Natural killer cell treated with Interleukin-12 subunit alpha and Interleukin-12 subunit beta and Interleukin-15 and Interleukin-18, amount 100 ng/mL, for 72 hours (primary cell): ENCODE data around the gene G6PC3. TPM values are rescaled to one million over a fixed set of nuclear protein-coding genes. Genes with fewer than 3 reads are reported as not detected.

ENCODE experiments used
- ATAC-seq, 2 donors: fragments of 150-1000 bp; cut with Tn5 transposase in 1 of 2; sonication (Bioruptor Pico), chemical (Tn5 transposase) in 1 of 2; 2 replicates each; pipeline ENCODE4 v1.10.0; 2021
- DNase-seq: peaks from one replicate; pipeline ENCODE4 v3.0.0; 2022; ENCODE audit warnings: low spot score
- H3K27ac Mint-ChIP-seq, 2 donors: 1 replicate in 1 of 2; 2 replicates in 1 of 2; pipeline ENCODE4 v1.8.0; 2022; ENCODE audit warnings: mixed read lengths in 2 of 2, mild to moderate bottlenecking in 1 of 2, moderate library complexity in 1 of 2
- H3K27me3 Mint-ChIP-seq, 2 donors: 1 replicate in 1 of 2; 2 replicates in 1 of 2; pipeline ENCODE4 v1.8.0; 2022; ENCODE audit warnings: mixed read lengths in 2 of 2
- H3K36me3 Mint-ChIP-seq: one replicate; pipeline ENCODE4 v1.8.0; 2022; ENCODE audit warnings: mixed read lengths
- H3K4me1 Mint-ChIP-seq, 2 donors: 1 replicate in 1 of 2; 2 replicates in 1 of 2; pipeline ENCODE4 v1.8.0; 2022; ENCODE audit warnings: low read depth in 2 of 2, mixed read lengths in 2 of 2, mild to moderate bottlenecking in 1 of 2
- H3K4me3 Mint-ChIP-seq: one replicate; pipeline ENCODE4 v1.8.0; 2022; ENCODE audit warnings: mixed read lengths
- H3K9me3 Mint-ChIP-seq: 2 replicates; pipeline ENCODE4 v1.8.0; 2022; ENCODE audit warnings: mixed read lengths
- total RNA-seq, 2 donors: library from RNA; stranded (reverse); gene quantifications; one replicate each; pipeline ENCODE4 v1.2.3, GENCODE V29; 2022

G6PC3 gene
- total RNA-seq, 2 donors from 2014 or later = 24.6 to 26.8 TPM

- Mint-ChIP-seq H3K4me1 (no peaks in the 10 kb centered on the region), H3K27me3 (no peaks in the 10 kb centered on the region), H3K9me3 (no peaks in the 10 kb centered on the region), H3K4me3 (no peak overlapping the region), H3K27ac (no peak overlapping the region), H3K36me3 (no peaks in the 10 kb centered on the region)
- ATAC-seq (no peak), DNase-seq (no peak)
Observed at GRCh38 chr17:44083250-44083849, 12.8 kb downstream of the G6PC3 start.

GRCh38 chr17:44084131-44084538 lies 13.6 kb downstream of the G6PC3 start:
- H3K27me3 Mint-ChIP-seq = no peaks in the 10 kb centered on the region
- H3K9me3 Mint-ChIP-seq = no peaks in the 10 kb centered on the region
- no peak overlapping the region for H3K27ac Mint-ChIP-seq
- DNase-seq (no peak), ATAC-seq (peak in 1 of 2 donors; percentile 4)
- no peak overlapping the region for H3K4me3 Mint-ChIP-seq
- H3K36me3 Mint-ChIP-seq = no peaks in the 10 kb centered on the region
- no peaks in the 10 kb centered on the region for H3K4me1 Mint-ChIP-seq

GRCh38 chr17:44084921-44085320 lies 14.4 kb downstream of the G6PC3 start:
- H3K27ac Mint-ChIP-seq = no peak overlapping the region

GRCh38 chr17:44085908-44086307 lies 15.4 kb downstream of the G6PC3 start:
- H3K27me3 Mint-ChIP-seq = no peaks in the 10 kb centered on the region
- no peaks in the 10 kb centered on the region for H3K36me3 Mint-ChIP-seq
- no peak overlapping the region for H3K4me3 Mint-ChIP-seq
- H3K27ac Mint-ChIP-seq = no peak overlapping the region
- DNase-seq (no peak), ATAC-seq (no peak)
- H3K9me3 Mint-ChIP-seq = no peaks in the 10 kb centered on the region
- H3K4me1 Mint-ChIP-seq = no peaks in the 10 kb centered on the region

More at GRCh38 chr17:44084921-44085320, 14.4 kb downstream of the G6PC3 start:
- H3K27me3 Mint-ChIP-seq = no peaks in the 10 kb centered on the region
- ATAC-seq (no peak), DNase-seq (no peak)
- H3K4me3 Mint-ChIP-seq = no peak overlapping the region
- no peaks in the 10 kb centered on the region for H3K4me1 Mint-ChIP-seq
- H3K9me3 Mint-ChIP-seq = no peaks in the 10 kb centered on the region
- H3K36me3 Mint-ChIP-seq = no peaks in the 10 kb centered on the region

GRCh38 chr17:44086364-44087311 lies 16.1 kb downstream of the G6PC3 start:
- H3K36me3 Mint-ChIP-seq = no peaks in the 10 kb centered on the region
- H3K4me3 Mint-ChIP-seq = no peak overlapping the region
- H3K9me3 Mint-ChIP-seq = no peaks in the 10 kb centered on the region
- DNase-seq (no peak), ATAC-seq (peak; percentile 11 to 63)
- H3K4me1 Mint-ChIP-seq = no peaks in the 10 kb centered on the region
- no peak overlapping the region for H3K27ac Mint-ChIP-seq
- H3K27me3 Mint-ChIP-seq = no peaks in the 10 kb centered on the region

DNA sequence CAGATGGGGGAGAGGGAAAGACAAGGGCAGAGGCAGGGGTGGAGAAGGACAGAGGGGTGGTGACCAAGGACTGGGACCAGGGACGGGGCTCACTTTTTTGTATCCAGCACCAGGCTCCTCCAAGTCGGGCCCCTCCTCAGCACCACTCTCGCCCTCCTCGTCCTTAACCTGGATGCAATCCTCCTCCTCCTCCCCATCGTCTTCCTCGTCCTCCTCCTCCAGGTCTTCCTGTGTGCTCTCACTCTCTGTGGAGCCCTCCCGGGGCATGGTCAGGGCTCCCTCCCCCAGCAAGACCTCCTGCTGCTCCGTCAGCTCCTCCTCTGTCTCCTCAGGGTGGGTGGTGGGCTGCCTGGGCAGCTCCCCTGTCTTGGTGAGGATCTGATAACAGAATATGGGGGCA lies 16.8 kb downstream of the G6PC3 start:
- no peak for DNase-seq
- Mint-ChIP-seq H3K36me3 (no peaks in the 10 kb centered on the region), H3K9me3 (no peaks in the 10 kb centered on the region), H3K4me1 (no peaks in the 10 kb centered on the region), H3K4me3 (no peak overlapping the region), H3K27me3 (no peaks in the 10 kb centered on the region), H3K27ac (no peak overlapping the region)
- peak in 1 of 2 donors; percentile 2 for ATAC-seq

GRCh38 chr17:44088254-44088653 lies 17.7 kb downstream of the G6PC3 start:
- Mint-ChIP-seq H3K36me3 (no peaks in the 10 kb centered on the region), H3K4me1 (no peaks in the 10 kb centered on the region), H3K27ac (no peak overlapping the region), H3K9me3 (no peaks in the 10 kb centered on the region), H3K4me3 (no peak overlapping the region), H3K27me3 (no peaks in the 10 kb centered on the region)
- ATAC-seq (no peak), DNase-seq (no peak)

DNA sequence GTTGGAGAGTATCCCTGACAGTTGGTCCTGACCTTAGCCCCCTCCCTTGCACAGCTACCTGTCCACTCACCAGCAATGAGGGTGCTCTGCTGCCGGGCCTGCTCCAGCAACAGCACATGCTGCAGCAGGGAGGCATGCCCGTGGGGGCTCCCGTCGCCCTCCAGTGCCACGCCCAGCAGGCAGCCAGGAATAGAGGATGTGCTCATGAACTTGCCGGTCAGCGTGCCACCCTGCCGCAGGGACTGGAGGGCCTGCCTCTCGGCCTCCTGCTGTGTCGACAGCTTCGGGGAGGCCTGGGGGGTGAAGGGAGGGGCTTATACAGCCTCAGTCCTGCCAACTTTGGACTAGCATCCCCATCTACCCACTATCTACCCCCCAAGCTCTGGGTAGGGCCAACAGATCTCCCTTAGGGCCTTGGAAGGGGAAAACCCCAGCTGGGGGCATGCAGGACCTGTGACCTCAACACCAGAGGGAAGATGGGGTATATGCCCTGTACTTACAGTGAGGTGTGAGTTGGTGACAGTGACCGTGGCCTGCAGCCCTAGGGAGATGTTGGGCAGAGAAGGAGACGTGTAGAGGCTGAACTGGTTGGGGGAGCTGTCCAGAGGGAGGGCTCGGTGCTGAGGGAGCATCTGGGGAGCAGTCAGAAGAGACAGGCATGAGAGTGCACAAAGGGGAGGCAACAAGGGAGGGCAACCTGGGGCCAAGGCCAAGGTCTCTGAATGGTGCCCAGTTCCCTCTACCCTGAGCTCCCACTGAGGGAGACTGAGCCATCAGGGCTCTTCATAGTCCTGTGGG lies 20.9 kb downstream of the G6PC3 start:
- no peaks in the 10 kb centered on the region for H3K9me3 Mint-ChIP-seq
- H3K27ac Mint-ChIP-seq = no peak overlapping the region
- no peaks in the 10 kb centered on the region for H3K27me3 Mint-ChIP-seq
- ATAC-seq = no peak
- H3K36me3 Mint-ChIP-seq = no peaks in the 10 kb centered on the region
- no peak for DNase-seq
- no peaks in the 10 kb centered on the region for H3K4me1 Mint-ChIP-seq
- no peak overlapping the region for H3K4me3 Mint-ChIP-seq

- no peaks in the 10 kb centered on the region for H3K9me3 Mint-ChIP-seq
- H3K4me3 Mint-ChIP-seq = no peak overlapping the region
- H3K4me1 Mint-ChIP-seq = no peaks in the 10 kb centered on the region
- H3K27me3 Mint-ChIP-seq = no peaks in the 10 kb centered on the region
- H3K27ac Mint-ChIP-seq = no peak overlapping the region
- no peak for ATAC-seq
- no peak for DNase-seq
- no peaks in the 10 kb centered on the region for H3K36me3 Mint-ChIP-seq
Observed at GRCh38 chr17:44092051-44092450, 21.5 kb downstream of the G6PC3 start.

DNA sequence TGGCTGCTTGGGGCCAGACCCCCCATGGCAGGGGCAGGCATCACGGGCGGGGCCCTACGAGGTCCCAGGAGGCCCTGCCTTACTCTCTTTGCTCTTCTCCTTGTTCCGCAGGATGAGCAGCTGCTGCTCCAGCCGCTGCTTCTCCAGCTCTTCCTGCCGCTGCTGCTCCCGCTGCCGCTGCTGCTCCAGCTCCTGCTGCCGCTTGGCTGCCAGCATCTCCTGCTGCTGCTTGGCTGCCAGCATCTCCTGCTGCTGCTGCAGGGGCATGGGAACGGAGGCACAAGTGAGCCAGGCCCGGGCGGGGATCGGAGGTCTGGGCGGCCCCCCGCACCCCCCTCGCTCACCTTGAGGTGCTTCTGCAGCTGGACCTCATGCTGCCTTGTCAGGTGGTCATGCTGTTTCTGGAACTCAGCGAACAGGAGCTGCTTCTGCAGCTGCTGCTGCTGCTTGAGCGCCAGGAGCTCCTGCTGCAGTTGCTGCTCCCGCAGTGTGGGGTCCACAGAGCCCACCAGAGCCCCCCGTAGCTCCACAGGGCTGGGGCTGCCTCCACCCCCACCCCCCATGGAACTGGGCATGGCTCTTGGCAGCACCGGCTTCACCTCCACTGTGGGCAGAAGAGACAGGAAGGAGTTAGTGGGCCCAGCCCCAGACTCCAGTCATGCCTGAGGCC lies 22.8 kb downstream of the G6PC3 start:
- no peaks in the 10 kb centered on the region for H3K36me3 Mint-ChIP-seq
- H3K9me3 Mint-ChIP-seq = no peaks in the 10 kb centered on the region
- no peak overlapping the region for H3K4me3 Mint-ChIP-seq
- ATAC-seq = no peak
- no peak for DNase-seq
- no peak overlapping the region for H3K27ac Mint-ChIP-seq
- peaks cover 4% of the 10 kb centered on the region in 2 donors for H3K4me1 Mint-ChIP-seq
- no peaks in the 10 kb centered on the region for H3K27me3 Mint-ChIP-seq

DNA sequence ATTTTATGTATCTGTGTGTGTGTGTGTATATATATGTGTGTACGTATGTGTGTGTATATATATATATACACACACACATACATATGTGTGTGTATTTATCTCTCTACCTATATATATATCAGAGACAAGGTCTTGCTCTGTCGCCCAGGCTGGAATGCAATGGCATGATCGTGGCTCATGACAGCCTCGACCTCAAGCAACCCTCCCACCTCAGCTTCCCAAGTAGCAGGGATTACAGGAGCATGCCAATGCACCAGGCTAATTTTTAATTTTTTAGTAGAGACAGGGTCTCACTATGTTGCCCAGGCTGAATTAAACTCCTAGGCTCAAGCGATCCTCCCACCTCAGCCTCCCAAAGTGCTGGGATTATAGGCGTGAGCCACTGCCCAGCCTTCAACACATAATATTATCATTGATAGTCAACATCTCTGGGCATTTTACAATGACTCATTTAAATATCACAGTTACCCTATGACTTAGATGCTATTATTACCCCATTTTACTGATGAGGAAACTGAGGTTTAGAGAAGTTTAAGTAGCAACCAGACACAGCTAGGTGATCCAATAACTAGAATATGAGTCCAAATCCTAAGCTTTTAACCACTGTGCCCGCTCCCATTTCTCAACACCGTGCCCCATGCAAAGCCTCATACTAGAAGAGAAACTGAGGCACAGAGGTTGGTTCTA lies 24.3 kb downstream of the G6PC3 start:
- H3K27ac Mint-ChIP-seq = no peak overlapping the region
- ATAC-seq (no peak), DNase-seq (no peak)
- H3K36me3 Mint-ChIP-seq = no peaks in the 10 kb centered on the region
- no peak overlapping the region for H3K4me3 Mint-ChIP-seq
- no peaks in the 10 kb centered on the region for H3K27me3 Mint-ChIP-seq
- no peaks in the 10 kb centered on the region for H3K9me3 Mint-ChIP-seq
- peaks cover 4% of the 10 kb centered on the region in 2 donors for H3K4me1 Mint-ChIP-seq

DNA sequence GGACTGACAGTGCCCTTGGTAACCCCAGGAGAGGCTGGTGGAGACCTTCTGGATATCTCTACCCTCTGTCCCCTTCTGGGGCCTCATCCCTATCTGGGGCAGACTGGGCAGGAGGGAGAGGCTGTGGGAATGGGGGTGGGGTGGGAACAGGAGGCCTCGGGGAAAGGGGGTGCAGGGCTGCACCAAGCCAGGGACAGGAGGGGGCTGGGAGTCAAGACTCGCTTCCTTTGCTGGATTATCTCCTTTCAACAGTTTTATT lies 24.8 kb downstream of the G6PC3 start:
- H3K27ac Mint-ChIP-seq = no peak overlapping the region

More for the DNA sequence above, 24.8 kb downstream of the G6PC3 start:
- peaks cover 4% of the 10 kb centered on the region in 2 donors for H3K4me1 Mint-ChIP-seq
- ATAC-seq (no peak), DNase-seq (no peak)
- no peaks in the 10 kb centered on the region for H3K9me3 Mint-ChIP-seq
- H3K27me3 Mint-ChIP-seq = no peaks in the 10 kb centered on the region
- H3K4me3 Mint-ChIP-seq = no peak overlapping the region
- no peaks in the 10 kb centered on the region for H3K36me3 Mint-ChIP-seq
